Mesenchymal stem cell (in vitro differentiated cells and primary cell): Measurements from ENCODE around the gene BTN1A1.
"Not testable (repeated sequence)": the region's sequence is repeated elsewhere in the genome, so short reads cannot be mapped to it uniquely, and the experiment has no call there.

Experiments
- DNase-seq: peaks from one replicate; pipeline ENCODE4 v3.0.0-alpha.2; 2013
- H2AFZ ChIP-seq: one replicate; pipeline ENCODE4 v1.6.1; 2013; ENCODE audit warnings: low read depth, mild to moderate bottlenecking, control low read depth, inconsistent platforms, low read length, moderate library complexity
- H2AK5ac ChIP-seq: 2 replicates; pipeline ENCODE4 v1.6.1; 2013; ENCODE audit warnings: low read length, moderate library complexity, mild to moderate bottlenecking, inconsistent platforms; ENCODE audit not compliant: severe bottlenecking
- H2BK120ac ChIP-seq: one replicate; pipeline ENCODE4 v1.6.1; 2013; ENCODE audit warnings: low read depth, mild to moderate bottlenecking, inconsistent platforms, low read length, moderate library complexity
- H2BK12ac ChIP-seq, 2 experiments: one replicate each; pipeline ENCODE4 v1.6.1; 2013; ENCODE audit warnings: inconsistent platforms in 2 of 2, low read length in 2 of 2, mild to moderate bottlenecking in 2 of 2, moderate library complexity in 2 of 2, control low read depth in 1 of 2
- H2BK15ac ChIP-seq: one replicate; pipeline ENCODE4 v1.6.1; 2013; ENCODE audit warnings: mild to moderate bottlenecking, low read depth, inconsistent platforms; ENCODE audit not compliant: poor library complexity, severe bottlenecking
- H2BK5ac ChIP-seq: 2 replicates; pipeline ENCODE4 v1.6.1; 2013; ENCODE audit warnings: low read depth, mild to moderate bottlenecking, low read length, control low read depth, inconsistent platforms; ENCODE audit not compliant: poor library complexity, severe bottlenecking
- H3K14ac ChIP-seq, 2 experiments: one replicate each; pipeline ENCODE4 v1.6.1; 2013; ENCODE audit warnings: inconsistent platforms in 2 of 2, low read length in 2 of 2, control low read depth in 1 of 2, mild to moderate bottlenecking in 1 of 2, moderate library complexity in 1 of 2
- H3K18ac ChIP-seq, 2 experiments: one replicate each; pipeline ENCODE4 v1.6.1; 2013; ENCODE audit warnings: inconsistent platforms in 2 of 2, low read length in 2 of 2, control low read depth in 1 of 2, low read depth in 1 of 2, mild to moderate bottlenecking in 1 of 2
- H3K23ac ChIP-seq, 2 experiments: one replicate each; pipeline ENCODE4 v1.6.1; 2013; ENCODE audit warnings: inconsistent platforms in 2 of 2, low read length in 2 of 2, mild to moderate bottlenecking in 2 of 2, moderate library complexity in 2 of 2, control low read depth in 1 of 2
- H3K27ac ChIP-seq: 2 replicates; pipeline ENCODE4 v1.5.1; 2013; ENCODE audit warnings: mild to moderate bottlenecking, moderate library complexity, low read length, control low read depth, inconsistent platforms; ENCODE audit not compliant: poor library complexity, severe bottlenecking
- H3K27me3 ChIP-seq, 2 experiments: 2 replicates each; pipeline versions ENCODE4 v1.6.1 to v1.7.0; 2013; ENCODE audit warnings: low read length in 2 of 2, mild to moderate bottlenecking in 2 of 2, moderate library complexity in 2 of 2, control low read depth in 1 of 2, inconsistent platforms in 1 of 2; ENCODE audit not compliant: control insufficient read depth in 1 of 2, insufficient read depth in 1 of 2
- H3K36me3 ChIP-seq, 2 experiments: 2 replicates each; pipeline versions ENCODE4 v1.6.1 to v1.7.0; 2013; ENCODE audit warnings: low read length in 2 of 2, control low read depth in 1 of 2, inconsistent platforms in 1 of 2, low read depth in 1 of 2, mild to moderate bottlenecking in 1 of 2; ENCODE audit not compliant: insufficient read depth in 2 of 2, control insufficient read depth in 1 of 2
- H3K4ac ChIP-seq, 2 experiments: one replicate each; pipeline ENCODE4 v1.6.1; 2013; ENCODE audit warnings: inconsistent platforms in 2 of 2, low read length in 2 of 2, mild to moderate bottlenecking in 2 of 2, moderate library complexity in 2 of 2, control low read depth in 1 of 2, low read depth in 1 of 2
- H3K4me1 ChIP-seq: 2 replicates; pipeline ENCODE4 v1.6.1; 2013; ENCODE audit warnings: low read depth, low read length, control low read depth; ENCODE audit not compliant: control insufficient read depth, insufficient read depth
- H3K4me2 ChIP-seq: 2 replicates; pipeline ENCODE4 v1.6.1; 2013; ENCODE audit warnings: low read length, mild to moderate bottlenecking, inconsistent platforms; ENCODE audit not compliant: poor library complexity, severe bottlenecking
- H3K4me3 ChIP-seq, 2 experiments: 2 replicates each; pipeline versions ENCODE4 v1.5.1 to v1.7.0; 2013; ENCODE audit warnings: low read length in 2 of 2, mild to moderate bottlenecking in 2 of 2, control low read depth in 1 of 2, low read depth in 1 of 2; ENCODE audit not compliant: insufficient read depth in 1 of 2
- H3K79me1 ChIP-seq: replicated peaks from 2 replicates; pipeline ENCODE4 v1.6.1; 2013; ENCODE audit warnings: mild to moderate bottlenecking, control low read depth, low read length, inconsistent platforms; ENCODE audit not compliant: poor library complexity, severe bottlenecking
- H3K9ac ChIP-seq: 2 replicates; pipeline ENCODE4 v1.7.0; 2013; ENCODE audit warnings: mild to moderate bottlenecking, low read length, moderate library complexity
- H3K9me3 ChIP-seq: 2 replicates; pipeline ENCODE4 v1.7.0; 2013; ENCODE audit warnings: mild to moderate bottlenecking, low read length; ENCODE audit not compliant: control insufficient read depth
- H4K8ac ChIP-seq: one replicate; pipeline ENCODE4 v1.6.1; 2013; ENCODE audit warnings: inconsistent platforms, mild to moderate bottlenecking, low read length, moderate library complexity
- H4K91ac ChIP-seq: one replicate; pipeline ENCODE4 v1.6.1; 2013; ENCODE audit warnings: mild to moderate bottlenecking, low read length, inconsistent platforms
- WGBS: methylation state at CpG from one replicate; pipeline ENCODE4 v1.1.7; 2013; ENCODE audit warnings: mixed read lengths; 5-methylcytosine and 5-hydroxymethylcytosine counted together

Gene BTN1A1

GRCh38 chr6:26543953-26544352 lies 43.9 kb downstream of the BTN1A1 start:
- no peak overlapping the region for H3K27ac ChIP-seq
- no peak overlapping the region for H3K14ac ChIP-seq
- no peak overlapping the region for H4K8ac ChIP-seq
- H3K9ac ChIP-seq: no peak overlapping the region
- no peak overlapping the region for H2AFZ ChIP-seq
- H3K4ac ChIP-seq: no peak overlapping the region
- no peak overlapping the region for H4K91ac ChIP-seq
- peaks cover 2% of the 10 kb centered on the region for H3K4me1 ChIP-seq
- no peak overlapping the region for H2AK5ac ChIP-seq
- H3K4me3 ChIP-seq: no peak overlapping the region
- no peak overlapping the region for H3K23ac ChIP-seq
- H3K36me3 ChIP-seq: peaks cover 19 to 56% of the 10 kb centered on the region in 2 experiments
- peaks cover 9% of the 10 kb centered on the region for H3K79me1 ChIP-seq
- no peak overlapping the region for H2BK120ac ChIP-seq
- no peak overlapping the region for H2BK15ac ChIP-seq
- H2BK5ac ChIP-seq: no peak overlapping the region
- H3K18ac ChIP-seq: no peak overlapping the region
- H3K9me3 ChIP-seq: no peaks in the 10 kb centered on the region
- H2BK12ac ChIP-seq: no peak overlapping the region
- no peak overlapping the region for H3K4me2 ChIP-seq
- DNase-seq: peak; percentile 47
- H3K27me3 ChIP-seq: no peaks in the 10 kb centered on the region

GRCh38 chr6:26544473-26544872 lies 44.4 kb downstream of the BTN1A1 start:
- no peak overlapping the region for H3K23ac ChIP-seq
- no peak overlapping the region for H3K27ac ChIP-seq
- H3K36me3 ChIP-seq: peaks cover 19 to 56% of the 10 kb centered on the region in 2 experiments
- no peak overlapping the region for H3K4ac ChIP-seq
- H4K8ac ChIP-seq: no peak overlapping the region
- H3K79me1 ChIP-seq: peaks cover 9% of the 10 kb centered on the region
- H4K91ac ChIP-seq: no peak overlapping the region
- no peak overlapping the region for H2BK5ac ChIP-seq
- no peak overlapping the region for H3K4me2 ChIP-seq
- H2AK5ac ChIP-seq: no peak overlapping the region
- H2BK15ac ChIP-seq: no peak overlapping the region
- H3K4me3 ChIP-seq: no peak overlapping the region
- H3K27me3 ChIP-seq: no peaks in the 10 kb centered on the region
- H2BK12ac ChIP-seq: no peak overlapping the region
- DNase-seq: no peak
- no peak overlapping the region for H3K9ac ChIP-seq
- no peaks in the 10 kb centered on the region for H3K4me1 ChIP-seq
- no peak overlapping the region for H3K18ac ChIP-seq
- H3K9me3 ChIP-seq: no peaks in the 10 kb centered on the region
- H2AFZ ChIP-seq: no peak overlapping the region
- no peak overlapping the region for H2BK120ac ChIP-seq
- no peak overlapping the region for H3K14ac ChIP-seq

- H2AFZ ChIP-seq: no peak overlapping the region
- H2BK15ac ChIP-seq: no peak overlapping the region
- H3K4me2 ChIP-seq: no peak overlapping the region
- no peak overlapping the region for H3K23ac ChIP-seq
- no peak overlapping the region for H3K4ac ChIP-seq
- no peaks in the 10 kb centered on the region for H3K4me1 ChIP-seq
- H3K27me3 ChIP-seq: no peaks in the 10 kb centered on the region
- H3K9ac ChIP-seq: no peak overlapping the region
- 95% methylated on average over 6 of the region's 6 CpGs for WGBS
- no peak overlapping the region for H3K4me3 ChIP-seq
- H4K91ac ChIP-seq: no peak overlapping the region
- DNase-seq: no peak
- peaks cover 15 to 48% of the 10 kb centered on the region in 2 experiments for H3K36me3 ChIP-seq
- H2BK5ac ChIP-seq: no peak overlapping the region
- H3K14ac ChIP-seq: no peak overlapping the region
- H4K8ac ChIP-seq: no peak overlapping the region
- H3K79me1 ChIP-seq: peaks cover 9% of the 10 kb centered on the region
- H2BK12ac ChIP-seq: no peak overlapping the region
- no peak overlapping the region for H2BK120ac ChIP-seq
- no peaks in the 10 kb centered on the region for H3K9me3 ChIP-seq
- no peak overlapping the region for H3K18ac ChIP-seq
- H3K27ac ChIP-seq: no peak overlapping the region
- no peak overlapping the region for H2AK5ac ChIP-seq
Observed at GRCh38 chr6:26545627-26546026, 45.5 kb downstream of the BTN1A1 start.

- not testable (repeated sequence) for H3K14ac ChIP-seq, H3K79me1 ChIP-seq, H2AK5ac ChIP-seq, H4K91ac ChIP-seq, H3K4ac ChIP-seq, H2BK120ac ChIP-seq, H2BK12ac ChIP-seq, H4K8ac ChIP-seq, H3K9ac ChIP-seq, H3K4me3 ChIP-seq, H3K27me3 ChIP-seq, H2BK5ac ChIP-seq, H3K4me1 ChIP-seq, H3K18ac ChIP-seq, H2AFZ ChIP-seq, H3K9me3 ChIP-seq, DNase-seq, H3K4me2 ChIP-seq, H3K23ac ChIP-seq, H2BK15ac ChIP-seq, H3K27ac ChIP-seq
- H3K36me3 ChIP-seq: peaks cover 13 to 42% of the 10 kb centered on the region in 2 experiments
- WGBS: 98% methylated on average over 14 of the region's 18 CpGs
Observed at GRCh38 chr6:26547363-26547762, 47.3 kb downstream of the BTN1A1 start.
